GM19467 (cell line): ENCODE results near the gene MPPED2.

Experiments used
- ATAC-seq: cut with Tn5 transposase; IDR thresholded peaks from one replicate; pipeline ENCODE4 v1.9.1; 2021; ENCODE audit warnings: mild to moderate bottlenecking, moderate library complexity; ENCODE audit not compliant: unreplicated experiment

The MPPED2 gene

GRCh38 chr11:30535818-30536217 lies 50.3 kb downstream of the MPPED2 start:
- no peak for ATAC-seq

GRCh38 chr11:30533445-30533947 lies 52.7 kb downstream of the MPPED2 start:
- ATAC-seq, result no peak

DNA sequence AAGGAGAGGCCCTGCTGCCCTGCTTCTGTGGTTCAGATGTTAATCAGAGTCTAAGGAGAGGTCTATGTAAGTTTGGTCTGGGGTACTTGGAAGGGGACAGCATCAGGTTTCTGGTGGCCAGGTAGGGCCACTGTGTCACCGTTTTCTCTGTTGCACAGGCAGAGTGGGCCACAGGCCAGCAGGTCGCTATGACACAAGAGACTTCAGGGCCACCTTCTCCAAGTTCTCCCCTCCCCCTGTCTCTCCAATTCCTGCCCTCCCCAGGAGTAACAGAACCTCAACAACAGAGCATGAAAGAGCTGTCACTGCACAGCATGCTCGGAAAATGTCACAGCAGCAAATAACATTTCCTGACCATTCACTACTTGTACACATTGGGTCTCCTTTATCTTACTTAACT lies 58.6 kb downstream of the MPPED2 start:
- ATAC-seq, result no peak

DNA sequence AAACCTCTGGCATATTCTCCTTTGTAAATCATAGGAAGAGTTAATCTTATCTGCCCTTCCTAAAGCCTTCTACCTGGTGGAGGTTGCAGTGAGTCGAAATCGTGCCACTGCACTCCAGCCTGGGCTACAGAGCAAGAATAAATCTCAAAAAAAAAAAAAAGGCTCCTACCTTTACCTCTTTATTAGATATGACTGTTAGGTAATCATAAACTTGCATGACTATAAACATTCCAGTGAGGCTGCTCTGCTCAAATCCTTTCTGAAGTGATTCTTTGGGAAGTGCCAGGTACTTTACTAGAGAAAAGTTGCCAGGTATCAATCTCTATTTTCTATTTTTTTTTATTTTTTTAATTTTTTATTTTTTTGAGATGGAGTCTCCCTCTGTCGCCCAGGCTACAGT lies 59.6 kb downstream of the MPPED2 start:
- no peak for ATAC-seq

DNA sequence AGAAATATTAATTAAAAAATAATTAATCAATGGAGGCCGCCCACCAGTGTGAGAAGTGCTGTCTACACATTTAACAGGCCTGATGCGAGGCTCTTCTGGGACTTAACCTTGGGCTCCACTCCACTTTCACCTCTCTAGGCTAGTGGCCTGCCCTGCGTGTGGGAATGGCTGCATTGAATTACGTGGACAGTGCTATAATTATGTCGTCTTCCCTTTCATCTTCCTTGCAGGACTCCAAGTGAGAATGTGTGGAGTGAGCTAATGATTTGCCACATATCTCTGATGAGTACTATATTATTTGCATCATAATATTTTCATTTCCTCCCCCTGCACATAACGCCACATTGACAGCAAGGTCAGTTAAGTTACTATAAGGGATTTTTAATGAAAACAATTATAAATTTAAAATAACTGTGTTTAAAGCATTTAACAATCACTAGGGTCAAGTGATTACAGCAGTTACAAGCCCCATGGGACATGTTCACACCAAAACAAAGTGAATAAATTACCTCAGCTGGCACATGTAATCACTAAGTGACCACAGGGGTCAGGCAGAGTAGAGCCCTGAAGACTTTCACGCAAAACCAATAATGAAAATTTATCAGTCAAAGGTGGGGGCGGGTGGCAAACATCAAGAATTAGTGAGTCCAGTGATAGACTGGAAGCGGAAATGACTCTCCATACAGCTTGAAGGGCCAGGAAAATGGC lies 63.5 kb downstream of the MPPED2 start:
- ATAC-seq, result no peak

DNA sequence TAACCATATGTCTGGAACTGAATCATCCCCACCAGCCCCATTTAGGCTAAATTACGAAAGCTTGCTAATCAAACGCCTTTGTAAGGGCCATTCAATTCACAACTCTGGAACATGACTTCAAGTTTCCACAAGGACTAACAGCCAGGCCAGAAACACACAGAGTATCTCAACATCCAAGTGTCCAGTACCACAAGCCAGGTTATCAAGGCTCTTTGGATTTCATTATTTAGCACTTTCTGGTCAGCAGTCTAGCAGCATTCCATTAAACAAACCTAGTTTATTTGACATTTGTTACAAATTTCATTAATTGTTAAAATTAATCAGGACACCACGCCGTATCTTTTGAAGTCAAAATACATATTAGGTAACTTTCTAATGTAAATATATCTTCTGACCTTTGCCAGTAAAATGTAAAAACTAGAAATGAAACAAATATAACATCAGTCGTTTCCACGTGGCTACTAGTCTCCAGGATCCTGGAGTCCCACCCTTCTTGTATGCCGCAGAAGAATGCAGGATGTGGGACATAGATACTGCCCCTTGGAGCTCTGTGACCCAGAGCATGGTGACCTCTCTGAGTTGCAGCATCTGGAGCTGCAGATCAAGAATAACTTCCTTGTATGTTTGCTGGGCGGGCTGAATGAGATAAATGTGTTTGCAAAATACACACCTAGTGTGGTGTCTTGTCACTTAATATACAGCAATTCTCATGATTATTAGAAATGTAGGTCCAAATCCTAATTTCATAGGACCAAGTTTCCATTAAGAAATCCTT lies 64.7 kb downstream of the MPPED2 start:
- ATAC-seq, result no peak

DNA sequence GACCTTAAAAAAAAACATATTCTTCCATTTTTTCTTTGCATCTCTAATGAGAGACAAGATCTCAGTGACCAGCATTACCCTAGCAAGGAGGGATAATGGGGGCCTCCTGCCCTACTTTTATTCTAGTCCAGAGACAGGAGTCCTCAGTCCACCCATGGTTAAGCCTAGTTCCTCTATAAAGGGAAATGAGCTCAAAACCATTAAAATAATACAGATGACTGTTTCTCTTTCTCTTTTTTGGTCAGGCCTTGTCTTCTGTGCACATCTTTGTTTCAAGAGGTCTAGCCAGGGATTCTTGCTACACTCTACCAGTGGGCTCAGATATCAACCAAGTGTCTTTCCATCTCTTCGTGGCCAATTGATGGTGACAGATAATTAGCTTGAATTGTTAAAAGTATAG lies 73.1 kb downstream of the MPPED2 start:
- ATAC-seq, result no peak

GRCh38 chr11:30511408-30511807 lies 74.7 kb downstream of the MPPED2 start:
- no peak for ATAC-seq

DNA sequence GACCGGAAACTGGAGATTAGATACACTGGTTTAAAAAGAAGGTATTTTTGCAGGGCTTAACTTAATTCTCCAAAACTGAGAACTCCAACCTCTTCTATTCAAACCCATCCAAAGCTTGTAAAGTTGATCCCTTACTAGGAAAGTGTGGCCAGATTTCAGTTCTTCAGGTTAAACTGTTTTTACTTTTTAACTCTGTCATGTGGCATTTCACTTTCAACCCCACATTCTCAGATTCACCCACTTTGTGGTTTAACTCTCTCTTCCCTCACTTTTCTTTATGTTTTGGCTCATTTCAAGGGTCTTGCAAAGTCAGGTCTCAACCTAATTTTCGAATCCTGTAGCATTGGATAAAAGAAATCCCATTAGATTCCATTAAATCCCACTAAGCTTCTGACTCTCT lies 75.4 kb downstream of the MPPED2 start:
- no peak for ATAC-seq

- ATAC-seq, result no peak
These were observed 76.8 kb downstream of the MPPED2 start for GRCh38 chr11:30509364-30509763.

DNA sequence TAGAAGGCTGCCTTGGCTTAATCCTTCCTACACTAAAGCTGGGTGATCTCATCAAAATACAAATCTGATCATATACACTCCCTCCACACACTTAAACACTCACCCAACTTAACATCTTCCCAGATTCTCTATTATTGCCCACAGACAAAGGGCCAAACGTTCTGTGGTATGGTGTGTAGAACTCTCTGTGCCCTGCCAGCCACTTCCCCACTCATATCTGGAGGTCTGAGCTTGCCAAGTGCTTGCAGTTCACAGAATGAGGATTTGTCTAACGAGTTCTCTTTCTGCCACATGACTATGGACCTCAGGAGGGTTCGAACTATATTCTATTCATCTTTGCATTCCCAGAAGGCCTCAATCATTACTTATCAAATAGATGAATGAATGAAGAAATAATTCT lies 77.6 kb downstream of the MPPED2 start:
- ATAC-seq, result no peak

DNA sequence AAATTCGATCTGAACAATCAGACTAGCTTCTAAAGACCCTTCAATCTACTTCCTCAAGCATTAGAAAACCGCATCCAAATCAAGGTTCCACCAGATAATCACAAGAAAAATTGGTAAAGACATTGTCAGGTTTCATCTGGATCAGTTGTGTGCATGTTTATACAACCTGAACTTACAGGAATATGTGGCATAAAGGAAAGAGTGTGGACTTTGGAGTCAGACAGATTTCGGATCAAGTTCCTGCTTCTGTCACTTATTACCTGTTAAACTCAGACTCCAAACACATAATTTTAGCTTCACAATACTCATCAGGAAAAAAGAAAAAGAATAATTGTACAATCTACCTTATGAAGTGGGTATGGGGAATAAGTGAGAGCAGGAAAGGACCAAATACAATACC lies 80.5 kb downstream of the MPPED2 start:
- ATAC-seq, result no peak

DNA sequence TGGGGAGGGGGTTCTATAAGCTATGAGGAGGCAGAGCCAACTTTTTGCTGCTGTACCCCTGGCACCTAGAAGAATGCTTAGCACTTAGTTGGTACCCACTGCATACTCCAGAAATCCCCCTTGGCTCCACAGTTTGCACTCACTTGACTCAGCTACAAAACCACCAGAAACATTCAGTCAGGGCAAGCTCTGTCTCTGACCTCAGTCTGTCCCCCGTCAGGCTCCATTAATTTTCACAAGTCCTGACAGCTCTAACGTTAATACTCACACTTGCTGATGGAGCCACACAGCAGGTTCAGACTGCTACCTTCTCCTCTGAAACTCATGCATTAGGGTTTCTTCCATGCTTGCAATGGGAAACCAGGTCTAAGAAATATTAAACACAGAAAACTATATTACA lies 81.7 kb downstream of the MPPED2 start:
- ATAC-seq, result no peak

DNA sequence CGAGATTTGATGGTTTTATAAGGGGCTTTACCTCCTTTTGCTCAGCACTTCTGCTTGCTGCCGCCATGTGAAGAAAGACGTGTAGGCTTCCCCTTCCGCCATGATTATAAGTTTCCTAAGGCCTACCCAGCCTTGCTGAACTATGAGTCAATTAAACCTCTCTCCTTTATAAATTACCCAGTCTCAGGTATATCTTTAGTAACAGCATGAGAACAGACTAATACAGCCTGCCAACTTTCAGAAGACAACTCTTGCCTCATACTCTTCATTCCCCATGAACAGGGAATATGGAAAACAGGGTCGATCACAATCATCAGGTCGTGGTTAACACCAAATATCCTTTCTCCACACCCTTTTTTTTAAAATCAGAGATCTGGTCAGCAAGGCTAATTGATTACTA lies 83.0 kb downstream of the MPPED2 start:
- ATAC-seq, result no peak

- ATAC-seq, result no peak
These were observed 83.8 kb downstream of the MPPED2 start for GRCh38 chr11:30502305-30502704.

GRCh38 chr11:30501744-30502143 lies 84.4 kb downstream of the MPPED2 start:
- ATAC-seq, result no peak

DNA sequence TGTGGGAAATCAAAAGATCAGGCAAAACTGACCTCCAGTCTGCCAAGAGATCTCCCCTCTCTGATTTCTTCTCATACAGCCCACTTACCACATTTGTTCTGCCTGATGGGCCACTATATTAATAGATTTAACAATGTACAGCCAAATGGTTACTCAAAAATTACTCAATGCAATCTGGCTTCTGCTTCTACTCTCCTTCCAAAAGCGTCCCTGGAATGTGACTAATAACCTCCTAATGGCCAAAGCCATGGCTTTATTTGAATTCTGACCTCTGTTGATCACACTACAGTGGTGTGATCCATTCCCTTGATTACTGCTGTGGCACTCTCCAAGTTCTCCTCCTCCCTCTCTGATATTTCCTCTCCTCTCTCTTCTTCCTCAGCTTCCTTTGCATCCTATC lies 86.2 kb downstream of the MPPED2 start:
- ATAC-seq, result no peak

DNA sequence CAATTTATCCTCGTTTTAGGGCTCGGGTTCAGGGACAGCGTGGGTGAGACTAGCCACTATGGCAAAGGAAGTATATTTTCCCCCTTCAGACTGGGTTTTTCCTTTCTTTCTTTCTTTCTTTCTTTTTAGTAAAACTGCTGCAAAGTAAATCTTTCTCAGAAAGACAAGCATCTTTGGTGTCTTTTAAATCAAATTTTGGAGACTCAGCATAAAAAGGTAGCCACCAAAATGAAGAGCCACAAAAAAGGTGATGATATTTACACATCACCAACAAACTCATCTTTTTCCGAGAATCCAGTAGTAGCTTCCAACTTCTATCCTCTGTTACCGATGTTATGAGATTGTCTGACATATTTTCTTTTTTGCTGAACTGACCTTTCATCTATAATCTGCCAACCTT lies 88.6 kb downstream of the MPPED2 start:
- ATAC-seq, result no peak

DNA sequence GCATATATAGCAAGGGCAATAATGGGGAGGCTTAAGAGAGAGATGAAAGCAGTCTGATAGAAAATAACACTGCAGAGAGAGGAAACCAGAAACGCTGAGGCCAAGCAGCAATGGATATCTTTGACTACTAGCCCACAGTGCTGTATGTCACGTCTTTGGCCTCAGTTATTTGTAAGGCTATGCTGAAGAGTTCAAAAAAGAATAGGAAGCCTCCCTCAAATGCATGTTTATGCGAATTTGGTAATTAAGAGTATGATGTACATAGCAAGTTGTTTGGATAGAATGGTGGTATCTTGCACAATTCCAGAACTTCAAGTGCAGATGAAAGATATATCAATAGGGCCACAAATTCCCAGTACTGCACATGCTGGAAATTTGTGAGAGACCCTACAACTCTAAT lies 89.2 kb downstream of the MPPED2 start:
- no peak for ATAC-seq

- ATAC-seq, result no peak
These were observed 90.7 kb downstream of the MPPED2 start for GRCh38 chr11:30495437-30495836.

GRCh38 chr11:30489511-30489910 lies 96.6 kb downstream of the MPPED2 start:
- no peak for ATAC-seq

DNA sequence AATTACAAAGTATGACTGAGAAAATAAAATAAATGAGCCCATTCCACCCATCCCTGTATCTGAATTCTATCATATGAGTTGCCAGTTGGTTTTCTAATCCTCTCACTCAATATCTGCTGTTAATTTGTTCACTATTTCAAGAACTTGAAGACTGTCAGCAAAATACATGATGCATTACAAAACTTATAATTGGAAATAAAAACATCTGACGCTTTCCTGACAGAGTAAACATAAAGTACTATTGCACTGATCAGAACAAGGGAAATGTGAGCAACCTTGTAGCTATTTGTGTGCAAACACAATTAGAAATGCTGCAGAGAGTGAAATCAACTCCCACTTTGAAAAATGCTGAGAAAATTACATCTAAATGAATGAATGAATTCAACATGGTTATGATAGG lies 97.1 kb downstream of the MPPED2 start:
- no peak for ATAC-seq
